Osteocyte (in vitro differentiated cells): ENCODE data around the gene STPG2. TPM values are rescaled to one million over a fixed set of nuclear protein-coding genes. Genes with fewer than 3 reads are reported as not detected.

Source experiments
- DNase-seq: peaks from one replicate; pipeline ENCODE4 v3.0.0; 2021; ENCODE audit warnings: mixed read lengths; ENCODE audit not compliant: unreplicated experiment; ENCODE audit errors: extremely low spot score
- H3K27ac Mint-ChIP-seq: one replicate; pipeline ENCODE4 v1.8.0; 2021; ENCODE audit warnings: mild to moderate bottlenecking, mixed read lengths; ENCODE audit not compliant: unreplicated experiment
- H3K27me3 Mint-ChIP-seq: one replicate; pipeline ENCODE4 v1.8.0; 2021; ENCODE audit warnings: mixed read lengths; ENCODE audit not compliant: unreplicated experiment
- H3K36me3 Mint-ChIP-seq: one replicate; pipeline ENCODE4 v1.8.0; 2021; ENCODE audit warnings: mixed read lengths; ENCODE audit not compliant: unreplicated experiment
- H3K4me1 Mint-ChIP-seq: one replicate; pipeline ENCODE4 v1.8.0; 2021; ENCODE audit warnings: mixed read lengths; ENCODE audit not compliant: unreplicated experiment
- H3K4me3 Mint-ChIP-seq: one replicate; pipeline ENCODE4 v1.8.0; 2021; ENCODE audit warnings: mild to moderate bottlenecking, moderate library complexity, mixed read lengths; ENCODE audit not compliant: unreplicated experiment
- H3K9me3 Mint-ChIP-seq: one replicate; pipeline ENCODE4 v1.8.0; 2021; ENCODE audit warnings: mixed read lengths; ENCODE audit not compliant: unreplicated experiment
- total RNA-seq: library from RNA; stranded (reverse); gene quantifications from 2 replicates; pipeline ENCODE4 v1.2.1, GENCODE V29; 2021
- TF ChIP-seq, protein P1 (sequence below): fragments of 200-600 bp; sonication (generic); IDR thresholded peaks from 2 replicates; pipeline ENCODE4 v1.5.0; 2021; ENCODE audit warnings: antibody characterized with exemption, mild to moderate bottlenecking, moderate library complexity

The STPG2 gene
- total RNA-seq, 1 donor from 2014 or later = not detected

DNA sequence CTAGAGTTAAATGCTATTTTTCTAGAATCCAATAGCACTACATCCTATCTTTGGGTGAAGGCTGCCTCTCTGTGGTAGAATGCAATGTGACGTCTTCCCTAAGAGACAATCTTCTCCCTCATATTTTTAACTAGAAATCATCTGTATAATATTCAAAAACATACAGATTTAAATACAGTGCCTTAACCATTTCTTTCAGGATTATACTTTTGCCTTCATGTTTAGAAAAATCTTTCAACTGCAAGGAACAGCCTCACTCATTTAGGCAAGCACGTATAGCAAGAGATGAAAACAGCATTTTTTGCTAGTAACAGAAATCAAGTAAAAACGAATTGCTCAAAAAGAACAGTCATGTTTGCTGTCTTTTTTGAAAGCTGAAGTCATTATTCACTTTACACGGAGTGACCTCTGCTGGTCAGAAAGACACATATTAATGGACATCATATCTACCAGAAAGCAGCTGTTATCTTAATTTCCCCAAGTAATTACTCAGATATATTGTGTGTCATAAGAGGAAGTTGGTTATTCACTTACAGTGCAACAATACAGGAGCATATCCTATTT, 422.3 kb downstream of the STPG2 start:
- no peaks in the 10 kb centered on the region for H3K4me1 Mint-ChIP-seq
- H3K36me3 Mint-ChIP-seq = no peaks in the 10 kb centered on the region
- H3K27me3 Mint-ChIP-seq = peaks cover 9% of the 10 kb centered on the region
- H3K27ac Mint-ChIP-seq = no peak overlapping the region
- TF ChIP-seq, protein P1, sequence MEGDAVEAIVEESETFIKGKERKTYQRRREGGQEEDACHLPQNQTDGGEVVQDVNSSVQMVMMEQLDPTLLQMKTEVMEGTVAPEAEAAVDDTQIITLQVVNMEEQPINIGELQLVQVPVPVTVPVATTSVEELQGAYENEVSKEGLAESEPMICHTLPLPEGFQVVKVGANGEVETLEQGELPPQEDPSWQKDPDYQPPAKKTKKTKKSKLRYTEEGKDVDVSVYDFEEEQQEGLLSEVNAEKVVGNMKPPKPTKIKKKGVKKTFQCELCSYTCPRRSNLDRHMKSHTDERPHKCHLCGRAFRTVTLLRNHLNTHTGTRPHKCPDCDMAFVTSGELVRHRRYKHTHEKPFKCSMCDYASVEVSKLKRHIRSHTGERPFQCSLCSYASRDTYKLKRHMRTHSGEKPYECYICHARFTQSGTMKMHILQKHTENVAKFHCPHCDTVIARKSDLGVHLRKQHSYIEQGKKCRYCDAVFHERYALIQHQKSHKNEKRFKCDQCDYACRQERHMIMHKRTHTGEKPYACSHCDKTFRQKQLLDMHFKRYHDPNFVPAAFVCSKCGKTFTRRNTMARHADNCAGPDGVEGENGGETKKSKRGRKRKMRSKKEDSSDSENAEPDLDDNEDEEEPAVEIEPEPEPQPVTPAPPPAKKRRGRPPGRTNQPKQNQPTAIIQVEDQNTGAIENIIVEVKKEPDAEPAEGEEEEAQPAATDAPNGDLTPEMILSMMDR = peak; percentile 40
- no peak overlapping the region for H3K4me3 Mint-ChIP-seq
- no peak for DNase-seq
- no peaks in the 10 kb centered on the region for H3K9me3 Mint-ChIP-seq

DNA sequence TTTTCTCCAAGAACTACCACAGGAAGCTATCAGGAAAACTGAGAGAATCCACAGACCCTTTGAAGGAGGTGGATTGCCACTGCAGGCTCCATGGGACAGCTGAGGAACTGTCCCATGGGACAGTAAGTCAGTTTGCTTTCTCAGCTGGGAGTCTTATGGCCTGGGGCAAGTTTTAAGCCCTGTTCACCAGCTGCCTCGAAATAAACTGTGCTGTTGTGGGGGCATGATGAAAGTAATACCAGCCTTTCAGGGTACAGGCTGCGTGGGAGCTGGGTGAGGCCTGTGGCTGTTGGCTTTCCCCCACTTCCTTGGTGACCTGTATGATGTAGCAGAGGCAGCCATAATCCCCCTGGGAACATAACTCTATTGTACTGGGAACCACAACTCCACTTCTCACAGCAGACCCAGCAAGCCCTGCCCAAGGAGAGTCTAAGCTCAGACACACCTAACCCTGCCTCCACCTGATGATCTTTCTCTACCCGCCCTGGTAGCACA, 452.1 kb downstream of the STPG2 start:
- no peak for DNase-seq
- peaks cover 38% of the 10 kb centered on the region for H3K9me3 Mint-ChIP-seq
- H3K4me3 Mint-ChIP-seq = no peak overlapping the region
- TF ChIP-seq, protein P1 = no peak
- no peaks in the 10 kb centered on the region for H3K27me3 Mint-ChIP-seq
- no peaks in the 10 kb centered on the region for H3K4me1 Mint-ChIP-seq
- no peaks in the 10 kb centered on the region for H3K36me3 Mint-ChIP-seq
- no peak overlapping the region for H3K27ac Mint-ChIP-seq

DNA sequence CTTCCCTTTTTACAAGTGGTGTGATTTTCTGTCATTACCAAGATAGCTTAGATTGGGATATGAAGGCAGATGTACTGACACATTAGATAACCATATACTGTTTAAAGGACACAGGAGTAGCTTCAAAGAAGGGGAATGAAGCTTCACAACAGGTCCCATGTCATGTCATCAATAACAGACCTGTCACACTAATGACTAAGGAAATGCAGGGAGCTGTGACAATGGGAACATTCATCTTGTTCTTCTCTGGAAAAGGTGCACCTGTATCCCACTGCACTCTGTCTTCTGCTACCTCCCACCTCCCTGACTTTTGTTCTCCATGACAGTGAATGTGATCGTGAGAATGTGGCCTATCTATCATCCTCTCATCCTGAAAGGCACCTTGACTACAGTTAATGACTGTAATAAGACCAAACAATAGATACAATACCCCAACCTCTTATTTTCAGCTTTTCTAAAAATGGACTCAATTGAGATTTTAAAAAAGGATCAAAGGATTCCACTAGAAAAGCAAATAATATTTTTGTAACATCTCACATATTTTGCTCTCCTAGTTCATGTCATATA, 472.5 kb downstream of the STPG2 start:
- Mint-ChIP-seq H3K27ac (no peak overlapping the region), H3K27me3 (no peaks in the 10 kb centered on the region), H3K4me1 (no peaks in the 10 kb centered on the region), H3K9me3 (no peaks in the 10 kb centered on the region), H3K36me3 (no peaks in the 10 kb centered on the region), H3K4me3 (no peak overlapping the region)
- TF ChIP-seq, protein P1 = no peak
- no peak for DNase-seq

DNA sequence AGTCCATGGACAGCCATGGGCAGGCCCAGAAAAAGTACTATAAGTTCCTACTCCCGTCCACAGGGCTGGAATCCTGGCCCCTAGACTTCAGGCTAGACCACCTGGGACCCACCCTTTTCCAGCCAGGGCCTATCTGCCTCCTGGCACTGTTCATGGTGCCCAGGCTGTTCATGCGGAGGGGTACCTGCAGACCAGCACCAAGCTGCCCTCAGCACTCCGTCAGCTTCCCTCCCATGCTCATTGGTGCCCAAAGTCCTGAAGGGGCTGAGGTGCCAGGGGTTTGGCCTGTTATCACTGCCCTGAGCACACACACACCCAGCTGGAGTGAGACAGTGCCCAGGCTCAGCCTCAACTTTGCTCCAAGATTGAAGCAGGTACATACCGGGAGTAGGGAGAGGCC, 477.7 kb downstream of the STPG2 start:
- no peaks in the 10 kb centered on the region for H3K27me3 Mint-ChIP-seq
- TF ChIP-seq, protein P1 = no peak
- H3K36me3 Mint-ChIP-seq = no peaks in the 10 kb centered on the region
- no peak for DNase-seq
- no peaks in the 10 kb centered on the region for H3K4me1 Mint-ChIP-seq
- H3K27ac Mint-ChIP-seq = no peak overlapping the region
- no peak overlapping the region for H3K4me3 Mint-ChIP-seq
- no peaks in the 10 kb centered on the region for H3K9me3 Mint-ChIP-seq

DNA sequence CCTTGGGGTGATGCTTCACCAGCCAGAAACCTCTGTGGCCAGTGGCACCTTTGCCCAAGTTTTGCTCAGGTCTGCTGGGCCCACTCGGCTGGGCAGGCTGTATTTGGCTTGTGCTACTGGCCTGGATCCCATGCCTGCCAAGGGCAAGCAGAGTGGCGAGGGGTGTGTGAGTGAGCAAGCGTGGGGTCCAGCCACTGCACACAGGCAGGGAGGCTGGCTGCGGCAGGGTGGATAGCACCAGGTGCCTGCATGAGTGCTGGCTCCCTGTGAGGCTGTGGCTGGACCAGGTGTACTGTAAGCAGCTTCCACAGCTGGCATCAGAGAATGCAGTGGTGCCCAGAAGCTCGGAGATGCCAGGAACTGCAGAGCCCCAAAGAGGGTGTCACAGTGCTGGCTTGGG, 478.5 kb downstream of the STPG2 start:
- DNase-seq = peak; percentile 69
- Mint-ChIP-seq H3K27ac (no peak overlapping the region), H3K27me3 (no peaks in the 10 kb centered on the region), H3K9me3 (no peaks in the 10 kb centered on the region), H3K4me3 (no peak overlapping the region), H3K36me3 (no peaks in the 10 kb centered on the region), H3K4me1 (no peaks in the 10 kb centered on the region)
- TF ChIP-seq, protein P1 = no peak
